Upper lobe of left lung (tissue), 4 donors: ENCODE data around the gene SAMD7.

ENCODE experiments used
- EP300 ChIP-seq, 4 donors: sonication (generic); formaldehyde crosslinking; IDR thresholded peaks; one replicate each; pipeline ENCODE4 v1.5.1; 2017; ENCODE audit warnings: antibody characterized with exemption in 4 of 4, control low read depth in 2 of 4
- POLR2A ChIP-seq, 4 donors: fragments of 450-650 bp; IDR thresholded peaks; one replicate each; pipeline ENCODE4 v1.5.1; 2016 to 2017; ENCODE audit warnings: antibody characterized with exemption in 4 of 4, mild to moderate bottlenecking in 2 of 4
- POLR2AphosphoS5 ChIP-seq, 2 donors: sonication (generic); formaldehyde crosslinking; IDR thresholded peaks; one replicate each; pipeline ENCODE4 v1.5.1; 2017; ENCODE audit warnings: antibody characterized with exemption in 2 of 2
- TF ChIP-seq, protein P1 (sequence below), 6 experiments: fragments of 450-650 bp in 4 of 6; fragments of 200-600 bp in 2 of 6; sonication (generic) in 2 of 6; IDR thresholded peaks; one replicate each; pipeline ENCODE4 v1.5.1; 2016 to 2019; ENCODE audit warnings: antibody characterized with exemption in 6 of 6

DNA sequence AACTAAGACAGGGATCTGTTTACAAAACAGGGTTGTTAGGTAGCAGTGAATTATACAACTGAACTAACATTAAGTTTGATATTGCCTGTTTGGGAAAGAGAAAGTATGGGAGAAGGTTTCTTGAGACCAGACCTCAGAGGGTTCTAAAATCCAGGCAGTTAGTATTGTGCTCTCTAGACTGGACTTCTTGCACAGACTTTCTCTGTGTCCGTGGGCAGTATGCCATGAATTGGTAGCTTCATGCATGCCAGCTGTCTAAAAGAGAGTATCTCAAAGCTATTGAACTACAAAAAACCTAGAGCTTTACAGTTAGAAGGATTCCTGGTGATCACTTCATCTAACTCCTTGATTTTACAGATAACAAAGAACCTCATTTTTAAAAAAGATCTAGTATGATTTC, 12.5 kb downstream of the SAMD7 start:
- TF ChIP-seq, protein P1, sequence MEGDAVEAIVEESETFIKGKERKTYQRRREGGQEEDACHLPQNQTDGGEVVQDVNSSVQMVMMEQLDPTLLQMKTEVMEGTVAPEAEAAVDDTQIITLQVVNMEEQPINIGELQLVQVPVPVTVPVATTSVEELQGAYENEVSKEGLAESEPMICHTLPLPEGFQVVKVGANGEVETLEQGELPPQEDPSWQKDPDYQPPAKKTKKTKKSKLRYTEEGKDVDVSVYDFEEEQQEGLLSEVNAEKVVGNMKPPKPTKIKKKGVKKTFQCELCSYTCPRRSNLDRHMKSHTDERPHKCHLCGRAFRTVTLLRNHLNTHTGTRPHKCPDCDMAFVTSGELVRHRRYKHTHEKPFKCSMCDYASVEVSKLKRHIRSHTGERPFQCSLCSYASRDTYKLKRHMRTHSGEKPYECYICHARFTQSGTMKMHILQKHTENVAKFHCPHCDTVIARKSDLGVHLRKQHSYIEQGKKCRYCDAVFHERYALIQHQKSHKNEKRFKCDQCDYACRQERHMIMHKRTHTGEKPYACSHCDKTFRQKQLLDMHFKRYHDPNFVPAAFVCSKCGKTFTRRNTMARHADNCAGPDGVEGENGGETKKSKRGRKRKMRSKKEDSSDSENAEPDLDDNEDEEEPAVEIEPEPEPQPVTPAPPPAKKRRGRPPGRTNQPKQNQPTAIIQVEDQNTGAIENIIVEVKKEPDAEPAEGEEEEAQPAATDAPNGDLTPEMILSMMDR (IDR thresholded peaks at IDR 0.05) = no peak
- TF ChIP-seq POLR2A (IDR thresholded peaks at IDR 0.05) (no peak), POLR2AphosphoS5 (IDR thresholded peaks at IDR 0.05) (no peak), EP300 (IDR thresholded peaks at IDR 0.05) (no peak)
